Measurements from ENCODE around the gene SUPT20H.

GRCh38 chr13:37070145-37070695 is 10.7 kb upstream of the SUPT20H start:
- no peak for TF ChIP-seq CTCF (conservative IDR thresholded peaks at IDR 0.05; ENCODE audit: low read depth, low read length)
- TF ChIP-seq EZH2 (IDR thresholded peaks at IDR 0.05; ENCODE audit: low read length, unreplicated experiment), result no peak
